OCI-LY7 (cell line): ENCODE measurements around the gene RIMBP2. TPM values are rescaled to one million over a fixed set of nuclear protein-coding genes. Genes with fewer than 3 reads are reported as not detected.

Source experiments
- BruUV-seq: library from RNA; stranded (reverse); fragments of 400-500 nt; replicated peaks from 2 replicates; lab custom pipeline; 2021; lab: Mats Ljungman, UMichigan
- CTCF ChIA-PET: fragments of 300-600 bp; sonication (Branson Sonifier 250); formaldehyde crosslinking; loops from one replicate; lab custom pipeline; 2022; ENCODE audit warnings: antibody characterized with exemption; ENCODE audit not compliant: unreplicated experiment; lab: Charles Lee
- POLR2A ChIA-PET: fragments of 300-600 bp; sonication (Branson Sonifier 250); formaldehyde crosslinking; loops from one replicate; lab custom pipeline; 2022; ENCODE audit warnings: antibody characterized with exemption; lab: Charles Lee
- DNase-seq: peaks from one replicate; pipeline ENCODE4 v3.0.0-alpha.2; 2015; ENCODE audit warnings: low spot score
- H2AFZ ChIP-seq: fragments of 200-600 bp; sonication (generic), shearing (Covaris generic); 2 replicates; pipeline ENCODE4 v1.6.1; 2014; ENCODE audit warnings: mild to moderate bottlenecking, antibody characterized with exemption, low read length, moderate library complexity
- H3K27ac ChIP-seq: fragments of 200-600 bp; sonication (generic); 2 replicates; pipeline ENCODE4 v1.5.1; 2014; ENCODE audit warnings: mixed run types, low read depth, mild to moderate bottlenecking, moderate library complexity, low read length, inconsistent platforms; ENCODE audit not compliant: poor library complexity, severe bottlenecking
- H3K36me3 ChIP-seq: fragments of 200-600 bp; sonication (generic); 2 replicates; pipeline ENCODE4 v1.6.1; 2014; ENCODE audit warnings: mild to moderate bottlenecking, antibody characterized with exemption, low read length, moderate library complexity, mixed read lengths; ENCODE audit not compliant: insufficient read depth
- H3K4me1 ChIP-seq: fragments of 200-600 bp; sonication (generic); 2 replicates; pipeline ENCODE4 v1.5.1; 2014; ENCODE audit warnings: mild to moderate bottlenecking, low read length; ENCODE audit not compliant: insufficient read depth, poor library complexity, severe bottlenecking
- H3K4me2 ChIP-seq: fragments of 200-600 bp; sonication (generic); 2 replicates; pipeline ENCODE4 v1.6.1; 2014; ENCODE audit warnings: mild to moderate bottlenecking, low read length
- H3K4me3 ChIP-seq: fragments of 200-600 bp; sonication (generic); 2 replicates; pipeline ENCODE4 v1.5.1; 2014; ENCODE audit warnings: mild to moderate bottlenecking, low read depth, low read length; ENCODE audit not compliant: poor library complexity, severe bottlenecking
- H3K79me2 ChIP-seq: fragments of 200-600 bp; sonication (generic); 2 replicates; pipeline ENCODE4 v1.6.1; 2016; ENCODE audit warnings: low read depth, mild to moderate bottlenecking, low read length, moderate library complexity, mixed read lengths; ENCODE audit not compliant: insufficient read depth
- H3K9me2 ChIP-seq: fragments of 200-600 bp; sonication (generic); 2 replicates; pipeline ENCODE4 v1.6.1; 2016; ENCODE audit warnings: mild to moderate bottlenecking, low read length, mixed read lengths; ENCODE audit not compliant: insufficient read depth
- H3K9me3 ChIP-seq: fragments of 200-600 bp; sonication (generic); 2 replicates; pipeline ENCODE4 v1.6.1; 2014; ENCODE audit warnings: mild to moderate bottlenecking, mixed run types, low read length, mixed read lengths
- H4K20me1 ChIP-seq: fragments of 200-600 bp; sonication (generic); 2 replicates; pipeline ENCODE4 v1.6.1; 2014; ENCODE audit warnings: mild to moderate bottlenecking, antibody characterized with exemption, low read length, moderate library complexity, mixed read lengths; ENCODE audit not compliant: insufficient read depth
- CTCF ChIP-seq: fragments of 200-600 bp; sonication (generic); conservative IDR thresholded peaks from 2 replicates; pipeline ENCODE4 v1.5.1; 2014; ENCODE audit warnings: mild to moderate bottlenecking, antibody characterized with exemption, low read length, moderate library complexity, mixed read lengths
- EZH2phosphoT487 ChIP-seq: fragments of 200-600 bp; sonication (generic); IDR thresholded peaks from 2 replicates; pipeline ENCODE4 v1.6.1; 2018; ENCODE audit warnings: low read depth, borderline replicate concordance, mild to moderate bottlenecking, mixed run types, antibody characterized with exemption, low read length, moderate library complexity, mixed read lengths
- intact Hi-C: fragments of 100-400 bp; cut with micrococcal nuclease; formaldehyde crosslinking; loops from one replicate; pipeline ENCODE4 v1.10.0; 2022; ENCODE audit not compliant: unreplicated experiment
- total RNA-seq, 2 experiments: library from RNA; depleted of rRNA in 1 of 2; stranded (reverse); fragments of >200 nt in 1 of 2; shearing (Covaris generic) in 1 of 2; gene quantifications; 2 replicates each; pipeline ENCODE4 v1.2.3, GENCODE V29; 2014 to 2022

RIMBP2 gene
- total RNA-seq, 2 experiments from 2014 or later: not detected

GRCh38 chr12:130433411-130433810 lies 282.7 kb downstream of the RIMBP2 start:
- BruUV-seq: no TSS peak
- no peaks in the 10 kb centered on the region for H3K9me3 ChIP-seq
- no peak overlapping the region for H3K4me2 ChIP-seq
- no peak overlapping the region for H3K4me3 ChIP-seq
- no peak for DNase-seq
- TF ChIP-seq EZH2phosphoT487 (no peak), CTCF (no peak)
- H3K36me3 ChIP-seq: no peaks in the 10 kb centered on the region
- no peak overlapping the region for H3K27ac ChIP-seq
- no peaks in the 10 kb centered on the region for H4K20me1 ChIP-seq
- POLR2A ChIA-PET: interaction anchor here (0.8 kb wide), 1 partner anchor 10 kb away, joined by 3 read pairs; no protein-coding TSS in a partner anchor
- no peaks in the 10 kb centered on the region for H3K9me2 ChIP-seq
- H2AFZ ChIP-seq: no peak overlapping the region
- intact Hi-C loops: no loop called here
- no peaks in the 10 kb centered on the region for H3K4me1 ChIP-seq
- CTCF ChIA-PET: no interaction called here
- no peaks in the 10 kb centered on the region for H3K79me2 ChIP-seq

DNA sequence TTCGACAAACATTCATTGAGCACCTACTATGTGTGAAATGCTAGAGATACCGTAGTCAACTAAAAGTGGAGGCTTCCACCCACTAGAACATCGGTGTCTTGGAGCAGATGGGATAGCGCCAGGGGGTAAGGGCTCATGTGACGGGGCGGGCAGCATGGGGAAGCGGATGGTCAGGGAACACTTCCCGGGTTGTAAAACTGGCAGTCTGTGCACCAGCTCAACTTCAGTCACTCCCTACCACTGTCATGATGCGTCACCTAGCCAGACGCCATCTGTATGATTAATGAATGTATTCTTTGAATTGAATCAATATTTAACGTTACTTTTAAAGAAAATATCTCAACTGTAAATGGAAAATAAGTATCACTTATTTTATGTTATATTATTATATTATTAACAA lies 284.9 kb downstream of the RIMBP2 start:
- no TSS peak for BruUV-seq
- no peaks in the 10 kb centered on the region for H4K20me1 ChIP-seq
- H3K9me3 ChIP-seq: no peaks in the 10 kb centered on the region
- H2AFZ ChIP-seq: no peak overlapping the region
- TF ChIP-seq EZH2phosphoT487: no peak
- TF ChIP-seq CTCF: no peak
- intact Hi-C loops: no loop called here
- no peak overlapping the region for H3K4me2 ChIP-seq
- H3K36me3 ChIP-seq: no peaks in the 10 kb centered on the region
- H3K4me1 ChIP-seq: no peaks in the 10 kb centered on the region
- ChIA-PET CTCF (no interaction called here), POLR2A (no interaction called here)
- H3K9me2 ChIP-seq: no peaks in the 10 kb centered on the region
- H3K79me2 ChIP-seq: no peaks in the 10 kb centered on the region
- no peak overlapping the region for H3K4me3 ChIP-seq
- DNase-seq: no peak
- no peak overlapping the region for H3K27ac ChIP-seq

DNA sequence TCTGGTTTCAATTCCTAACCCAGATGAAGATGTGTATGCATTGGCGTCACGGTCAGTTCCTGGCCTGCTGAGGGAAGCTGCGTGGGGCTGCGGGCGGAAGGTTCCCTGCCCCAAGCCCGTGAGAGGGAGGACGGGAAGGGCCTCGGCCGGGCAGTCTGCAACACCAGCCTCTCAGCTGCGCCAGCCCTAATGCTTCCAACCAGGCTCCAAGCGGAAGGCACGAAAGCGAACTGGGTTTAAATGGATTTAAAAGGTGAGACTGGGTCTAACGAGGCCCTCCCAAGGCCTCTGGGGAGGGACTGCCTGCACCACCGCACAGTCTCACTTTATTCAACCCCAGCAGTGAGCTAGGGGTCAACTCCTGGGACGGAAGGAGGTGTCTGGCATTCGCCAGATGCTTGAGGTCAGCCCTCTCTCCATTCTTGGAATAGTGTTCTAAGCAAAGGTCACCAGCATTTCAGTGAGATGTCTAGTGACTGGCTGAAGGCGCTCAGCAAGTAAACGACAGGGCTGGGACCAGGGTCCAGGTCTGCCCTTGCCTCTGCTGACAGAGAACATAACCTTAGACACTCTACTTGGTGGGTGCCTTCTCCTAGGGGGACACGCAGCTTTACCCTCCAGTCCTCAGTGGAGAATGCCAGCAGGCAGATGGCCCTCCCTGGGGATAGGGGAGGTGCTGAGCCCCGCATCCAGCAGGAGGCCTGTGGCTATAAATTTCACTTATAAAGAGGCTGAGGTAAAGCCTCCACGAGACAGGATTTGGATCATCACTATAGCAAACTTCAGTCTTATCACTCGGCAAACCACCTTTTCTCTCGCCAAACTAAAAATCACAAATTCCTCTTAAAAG lies 286.2 kb downstream of the RIMBP2 start:
- intact Hi-C loops: no loop called here
- CTCF ChIA-PET: no interaction called here
- H3K79me2 ChIP-seq: no peaks in the 10 kb centered on the region

More for the DNA sequence above, 286.2 kb downstream of the RIMBP2 start:
- POLR2A ChIA-PET: no interaction called here
- no TSS peak for BruUV-seq
- no peaks in the 10 kb centered on the region for H3K4me1 ChIP-seq
- no peaks in the 10 kb centered on the region for H4K20me1 ChIP-seq
- H3K9me2 ChIP-seq: no peaks in the 10 kb centered on the region
- H3K4me2 ChIP-seq: no peak overlapping the region
- no peaks in the 10 kb centered on the region for H3K9me3 ChIP-seq
- no peak overlapping the region for H3K27ac ChIP-seq
- no peak overlapping the region for H3K4me3 ChIP-seq
- H2AFZ ChIP-seq: no peak overlapping the region
- no peaks in the 10 kb centered on the region for H3K36me3 ChIP-seq
- no peak for DNase-seq
- TF ChIP-seq EZH2phosphoT487 (no peak), CTCF (no peak)
